Measurements from ENCODE around the gene ZNF628.

ZNF628 gene

GRCh38 chr19:55484593-55485438, 8.4 kb downstream of the ZNF628 start, which contains the start of gene NAT14:
NAT14 (plus strand) TSS chr19:55485188; CDS start chr19:55485709, 521 bp downstream.
- DNase-seq (ENCODE audit: low read depth, low spot score) = no peak

DNA sequence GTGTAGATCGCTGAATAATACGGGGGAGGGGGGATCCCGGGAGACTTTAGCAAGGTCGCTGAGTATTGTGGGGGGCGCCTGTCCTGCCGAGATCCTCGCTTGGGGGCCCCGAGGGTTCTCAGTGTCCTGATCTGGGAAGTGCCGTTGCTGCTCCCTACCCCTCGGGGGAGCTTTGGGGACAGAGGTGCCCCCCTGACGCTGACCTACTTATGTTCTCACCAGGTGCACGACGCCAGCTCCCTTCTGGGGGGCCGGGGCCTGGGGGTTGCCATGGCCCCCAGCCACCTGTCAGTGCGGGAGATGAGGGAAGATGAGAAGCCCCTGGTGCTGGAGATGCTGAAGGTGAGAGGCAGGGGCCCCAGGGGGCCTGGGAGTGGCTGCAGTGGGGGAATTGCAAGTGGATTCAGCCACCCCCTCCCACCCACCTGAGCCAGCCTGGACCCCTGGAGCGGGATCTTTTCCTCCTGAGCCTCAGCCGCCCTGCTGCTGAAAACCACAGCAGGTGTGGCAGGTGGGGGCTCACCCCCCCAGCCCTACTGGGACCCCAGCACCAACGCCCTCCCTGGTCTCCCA, 9.1 kb downstream of the ZNF628 start:
- DNase-seq (ENCODE audit: low read depth, low spot score) = no peak

- no peak for DNase-seq (ENCODE audit: low read depth, low spot score)
These were observed 9.9 kb downstream of the ZNF628 start for GRCh38 chr19:55486043-55486970.

DNA sequence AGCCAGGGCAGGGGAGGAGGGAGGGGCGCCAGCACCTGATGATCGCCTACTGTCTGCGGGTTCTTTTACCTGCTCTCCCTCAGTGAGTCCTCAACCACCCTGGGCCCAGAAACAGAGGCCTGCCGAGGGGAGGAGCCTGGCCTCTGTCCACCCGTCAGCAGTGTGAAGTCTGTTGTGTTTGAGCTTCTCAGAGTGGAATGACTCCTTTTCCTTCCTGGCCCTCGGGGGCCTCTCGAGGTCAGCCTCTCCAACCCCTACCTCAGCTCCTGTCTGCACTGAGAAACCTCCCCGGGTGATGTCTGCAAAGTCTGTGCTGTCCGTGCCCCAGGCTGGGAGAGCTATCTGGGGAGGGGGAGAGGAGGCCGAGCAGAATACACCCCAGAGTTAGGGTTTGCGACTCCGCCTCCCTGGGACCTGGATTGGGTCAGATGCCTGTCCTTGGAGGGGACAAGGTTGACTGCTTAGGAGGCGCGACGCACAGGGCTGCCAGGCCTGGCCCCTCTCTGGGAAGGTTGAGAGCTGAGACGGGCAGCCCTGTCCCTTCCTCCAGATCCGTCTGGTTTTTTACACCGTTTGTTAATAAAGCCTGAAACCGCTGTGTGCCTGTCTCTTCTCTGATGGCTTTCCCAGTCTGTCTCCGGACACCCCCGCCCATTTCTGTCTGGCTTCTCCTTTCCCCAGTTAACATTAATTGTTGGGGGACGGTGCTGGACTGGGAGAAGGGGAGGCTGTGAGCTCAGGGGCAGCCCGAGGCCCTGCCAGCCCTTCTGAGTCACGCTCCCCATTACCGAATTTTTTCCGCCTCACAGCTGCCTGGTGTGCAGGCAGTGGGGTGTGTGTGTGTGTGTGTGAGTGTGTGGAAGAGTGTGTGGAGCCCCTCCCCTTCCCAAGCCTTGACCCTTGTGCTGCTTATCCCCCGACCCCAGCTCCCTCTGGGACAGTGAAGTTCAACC, 10.8 kb downstream of the ZNF628 start:
- no peak for DNase-seq (ENCODE audit: low read depth, low spot score)

DNA sequence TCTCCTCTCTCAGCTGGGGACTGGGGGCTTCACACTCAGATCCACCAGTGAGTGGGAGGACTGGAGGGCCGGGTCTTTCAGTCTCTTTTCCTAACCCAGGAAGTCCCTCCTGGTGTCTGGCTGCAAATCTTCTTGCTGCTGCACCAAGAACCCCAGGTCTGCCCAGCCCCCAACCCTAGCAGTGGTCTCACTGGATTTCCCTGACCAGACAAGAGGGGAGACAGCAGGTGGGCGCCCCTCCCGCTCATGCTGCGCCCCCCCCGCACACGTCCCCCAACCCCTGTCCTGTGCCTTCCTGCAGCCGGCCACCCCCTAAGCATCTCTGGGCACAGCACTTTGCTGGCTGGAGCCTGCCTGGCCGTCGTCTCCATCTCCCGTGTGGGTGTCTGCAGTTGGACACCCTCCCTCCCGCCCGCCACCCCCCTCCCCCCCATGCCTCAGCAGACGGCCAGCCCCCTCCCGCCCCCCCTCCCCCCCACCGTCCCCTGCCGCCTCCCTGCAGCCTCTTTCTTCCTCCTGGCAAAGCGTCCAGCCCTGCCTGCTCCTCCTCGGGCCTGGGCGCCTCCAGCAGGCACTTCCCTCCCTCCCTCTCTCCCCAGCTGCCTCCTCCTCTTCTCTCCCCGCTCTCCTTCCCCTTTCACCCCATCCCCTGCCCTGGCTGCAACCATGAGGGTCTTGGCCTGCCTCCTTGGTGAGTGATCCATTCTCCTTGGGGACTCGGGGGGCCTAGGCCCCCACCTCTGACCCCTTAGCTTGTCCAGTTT, 11.7 kb downstream of the ZNF628 start, which contains the start of gene SSC5D:
Gene SSC5D (plus strand): TSS at position 513 of the 764 bp plus-strand sequence. CDS start 154 bp downstream, at position 667.
- no peak for DNase-seq (ENCODE audit: low read depth, low spot score)

- no peak for DNase-seq (ENCODE audit: low read depth, low spot score)
These were observed 12.7 kb downstream of the ZNF628 start for GRCh38 chr19:55488986-55489710.

DNA sequence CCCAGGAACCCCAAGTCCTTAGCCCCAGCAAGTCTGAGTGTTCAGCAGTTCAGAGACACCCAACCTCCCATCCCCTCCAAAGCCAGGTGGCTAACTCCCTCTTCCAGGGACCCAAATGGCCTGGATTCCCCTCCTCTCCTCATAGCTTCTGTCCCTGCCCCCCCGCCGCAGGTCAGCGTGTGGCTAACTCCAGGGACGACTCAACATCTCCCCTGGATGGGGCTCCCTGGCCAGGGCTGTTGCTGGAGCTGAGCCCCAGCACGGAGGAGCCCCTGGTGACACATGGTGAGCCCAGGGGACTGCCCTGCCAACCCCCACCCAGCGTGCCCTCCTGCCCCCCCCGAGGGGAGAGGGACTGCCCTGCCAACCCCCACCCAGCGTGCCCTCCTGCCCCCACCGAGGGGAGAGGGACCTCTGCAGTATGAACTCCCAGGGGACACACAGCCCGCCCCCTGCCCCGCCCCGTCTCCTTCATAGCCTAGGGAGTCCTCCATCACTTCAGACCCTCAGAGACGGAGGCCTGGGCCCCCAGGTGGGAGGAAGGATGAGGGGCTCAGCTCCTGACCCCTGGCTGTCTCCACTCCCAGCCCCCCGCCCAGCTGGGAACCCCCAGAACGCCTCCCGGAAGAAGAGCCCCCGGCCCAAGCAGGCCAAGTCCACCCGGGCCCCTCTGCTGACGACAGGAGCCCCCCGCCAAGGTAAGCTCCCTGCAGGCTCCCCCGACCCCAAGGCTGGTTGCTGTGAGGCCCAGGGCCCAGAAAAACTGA, 13.5 kb downstream of the ZNF628 start:
- no peak for DNase-seq (ENCODE audit: low read depth, low spot score)

DNA sequence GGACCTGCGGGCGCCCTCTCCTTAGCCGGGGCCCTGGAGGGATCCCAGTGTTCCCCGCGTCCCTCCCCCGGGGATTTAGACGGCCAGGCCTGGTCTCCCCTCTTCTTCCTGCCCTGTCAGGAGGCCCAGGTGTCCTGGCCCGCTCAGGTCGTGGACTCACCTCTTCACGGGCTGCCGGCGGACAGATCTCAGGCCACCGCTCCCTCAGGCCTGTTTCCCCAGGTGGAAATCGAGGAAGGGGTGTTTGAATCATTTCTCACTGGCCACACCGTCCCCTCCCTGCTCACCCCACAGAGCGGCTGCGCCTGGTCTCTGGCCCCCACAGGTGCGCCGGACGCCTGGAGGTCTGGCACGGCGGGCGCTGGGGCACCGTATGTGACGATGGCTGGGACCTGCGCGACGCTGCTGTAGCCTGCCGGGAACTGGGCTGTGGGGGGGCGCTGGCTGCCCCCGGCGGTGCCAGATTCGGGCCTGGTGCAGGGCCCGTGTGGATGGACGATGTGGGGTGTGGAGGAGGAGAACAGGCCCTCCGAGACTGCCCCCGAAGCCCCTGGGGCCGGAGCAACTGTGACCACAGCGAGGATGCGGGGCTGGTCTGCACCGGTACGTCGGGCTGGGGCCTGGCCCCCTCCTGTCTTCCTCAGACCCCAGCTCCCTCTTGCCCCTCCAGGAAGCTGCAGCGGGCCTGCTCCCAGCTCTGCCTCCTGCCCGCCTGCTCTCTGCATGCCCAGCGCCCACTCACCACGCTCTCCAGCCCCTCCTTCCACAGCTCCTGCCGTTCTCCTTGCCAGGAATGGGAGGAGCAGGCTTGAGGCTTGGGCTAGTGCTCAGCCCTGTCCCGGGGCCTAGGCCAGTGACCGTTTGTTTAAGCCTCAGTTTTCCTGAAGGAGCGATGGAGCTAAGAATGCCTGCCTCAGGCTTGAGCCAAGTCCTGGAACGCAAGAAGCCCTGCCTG, 14.3 kb downstream of the ZNF628 start:
- DNase-seq (ENCODE audit: low read depth, low spot score) = no peak

DNA sequence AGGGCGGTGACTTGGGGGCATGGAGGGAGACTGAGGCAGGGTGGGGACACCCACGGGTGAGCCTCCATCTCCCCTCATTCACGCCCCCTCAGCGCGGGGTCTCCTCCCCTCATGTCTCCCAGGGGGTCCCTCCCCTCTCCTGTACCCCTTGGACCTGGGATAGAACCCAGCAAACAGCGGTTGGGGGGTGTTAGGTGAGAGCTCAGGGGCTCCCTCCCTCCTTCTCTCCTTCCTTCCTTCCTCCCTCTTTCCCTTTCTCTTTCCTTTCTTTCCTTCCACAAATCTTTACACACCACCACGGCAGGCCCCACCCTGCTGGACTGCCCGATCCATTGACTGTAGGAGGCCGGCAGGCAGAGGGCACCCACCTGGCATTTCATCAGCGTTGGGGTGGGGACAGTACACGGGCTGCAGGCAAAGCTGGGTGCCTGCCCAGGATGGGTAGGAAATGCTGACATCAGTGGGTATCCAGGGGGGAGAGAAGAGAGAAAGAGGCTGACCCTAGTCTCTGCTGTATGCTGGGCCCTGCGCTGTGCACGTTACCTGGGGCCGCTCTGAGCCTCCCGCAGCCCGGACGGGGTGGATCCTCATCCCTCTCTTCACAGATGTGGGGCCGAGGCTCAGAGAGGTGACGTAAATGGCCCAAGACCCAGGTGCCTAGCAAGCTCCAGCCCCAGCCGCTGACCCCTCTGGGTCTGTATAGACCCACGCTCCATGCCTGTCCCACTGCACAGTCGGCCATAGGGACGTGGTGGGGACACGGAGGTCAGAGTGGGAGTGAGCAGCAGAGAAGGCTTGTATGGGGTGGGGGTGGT, 15.3 kb downstream of the ZNF628 start:
- DNase-seq (ENCODE audit: low read depth, low spot score) = no peak

GRCh38 chr19:55492362-55492944, 16.0 kb downstream of the ZNF628 start:
- no peak for DNase-seq (ENCODE audit: low read depth, low spot score)

- DNase-seq (ENCODE audit: low read depth, low spot score) = no peak
These were observed 16.7 kb downstream of the ZNF628 start for GRCh38 chr19:55493052-55493644.

GRCh38 chr19:55493645-55494171, 17.3 kb downstream of the ZNF628 start:
- no peak for DNase-seq (ENCODE audit: low read depth, low spot score)

DNA sequence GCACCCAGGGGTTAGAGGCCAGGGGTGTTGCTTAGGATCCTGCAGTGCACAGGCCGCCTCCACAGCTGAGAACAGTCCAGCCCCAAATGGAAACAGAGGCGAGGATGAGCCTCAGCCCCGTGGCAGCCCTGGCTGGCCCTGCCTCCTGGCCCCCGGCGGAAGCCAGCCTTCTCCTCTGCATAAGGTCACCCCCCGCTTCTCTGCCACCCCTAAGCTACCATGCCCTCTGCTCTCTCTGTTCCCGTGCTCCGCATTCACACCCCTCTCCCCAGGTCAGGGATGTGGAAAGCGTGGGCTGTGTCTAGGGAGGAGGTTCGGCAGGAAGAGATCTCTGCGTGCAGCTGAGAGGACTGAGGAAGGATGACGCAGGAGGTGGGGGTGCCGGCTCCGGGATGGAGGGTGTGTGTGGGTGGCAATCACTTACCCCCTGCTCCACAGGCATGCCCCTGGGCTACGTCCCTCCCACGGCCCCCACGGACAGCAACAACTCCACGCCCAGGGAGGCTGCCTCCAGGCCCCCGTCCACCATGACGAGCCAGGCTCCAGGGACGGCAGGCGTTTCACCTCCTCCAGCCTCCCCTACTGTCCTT, 17.9 kb downstream of the ZNF628 start:
- no peak for DNase-seq (ENCODE audit: low read depth, low spot score)

DNA sequence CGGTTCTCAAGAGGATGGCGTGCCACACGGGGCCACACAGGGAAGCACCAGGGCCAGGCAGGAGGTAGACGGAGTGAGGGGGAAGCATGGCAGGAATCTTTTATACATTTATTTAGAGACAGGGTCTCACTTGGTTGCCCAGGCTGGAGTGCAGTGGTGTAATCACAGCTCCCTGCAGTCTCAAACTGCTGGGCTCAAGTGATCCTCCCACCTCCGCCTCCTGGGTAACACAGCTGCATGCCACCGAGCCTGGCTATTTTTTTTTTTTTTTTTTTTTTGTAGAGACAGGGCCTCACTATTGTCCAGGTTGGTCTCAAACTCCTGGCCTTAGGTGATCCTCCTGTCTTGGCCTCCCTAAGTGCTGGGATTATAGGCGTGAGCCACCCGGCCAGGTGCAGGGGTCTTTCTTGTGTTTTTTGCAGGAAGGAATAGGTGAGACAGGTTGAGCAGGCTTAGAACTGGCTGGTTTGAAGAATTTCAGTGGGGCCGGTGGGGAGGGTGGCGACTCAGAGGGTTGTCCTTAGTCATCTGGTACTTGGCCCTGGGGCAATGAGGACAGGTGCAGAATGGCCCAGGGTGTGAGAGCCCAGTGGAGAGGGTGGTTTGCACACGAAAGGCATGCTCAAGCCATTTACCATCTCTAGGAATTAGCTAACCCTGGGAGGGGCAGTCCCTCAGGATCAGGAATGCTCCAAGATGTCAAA, 19.4 kb downstream of the ZNF628 start:
- no peak for DNase-seq (ENCODE audit: low read depth, low spot score)

Data from smooth muscle cell of the brain vasculature (primary cell).